Measurements from ENCODE around the gene MECR.
A peak's percentile ranks its signal among the peaks of the same experiment; 100 is the strongest.

MECR gene

GRCh38 chr1:29230553-29231378 is at the start of gene MECR:
MECR (minus strand) TSS chr1:29230934; CDS start chr1:29230906, 28 bp downstream.
- DNase-seq: peak; percentile 82 to 91

- no peak for DNase-seq
Measured at GRCh38 chr1:29279951-29280391, 49.2 kb upstream of the MECR start.

GRCh38 chr1:29279406-29279805 is 48.7 kb upstream of the MECR start:
- no peak for DNase-seq

- DNase-seq: no peak
Measured at GRCh38 chr1:29278124-29278523, 47.4 kb upstream of the MECR start.

GRCh38 chr1:29275435-29275834 is 44.7 kb upstream of the MECR start:
- no peak for DNase-seq

GRCh38 chr1:29272147-29272907 is 41.6 kb upstream of the MECR start:
- no peak for DNase-seq

- DNase-seq: no peak
Measured at GRCh38 chr1:29271724-29272123, 41.0 kb upstream of the MECR start.

- no peak for DNase-seq
Measured at GRCh38 chr1:29270929-29271521, 40.3 kb upstream of the MECR start.

- no peak for DNase-seq
Measured at GRCh38 chr1:29269382-29269781, 38.6 kb upstream of the MECR start.

- DNase-seq: no peak
Measured at GRCh38 chr1:29267321-29268070, 36.8 kb upstream of the MECR start.

- DNase-seq: no peak
Measured at GRCh38 chr1:29266912-29267311, 36.2 kb upstream of the MECR start.

- DNase-seq: no peak
Measured at GRCh38 chr1:29264773-29265389, 34.1 kb upstream of the MECR start.

- no peak for DNase-seq
Measured at GRCh38 chr1:29260531-29260930, 29.8 kb upstream of the MECR start.

- no peak for DNase-seq
Measured at GRCh38 chr1:29259802-29260441, 29.2 kb upstream of the MECR start.

- DNase-seq: no peak
Measured at GRCh38 chr1:29258976-29259801, 28.5 kb upstream of the MECR start.

- no peak for DNase-seq
Measured at GRCh38 chr1:29258189-29258975, 27.6 kb upstream of the MECR start.

GRCh38 chr1:29256979-29257804 is 26.5 kb upstream of the MECR start:
- DNase-seq: peak; percentile 49 to 87

- peak; percentile 68 to 86 for DNase-seq
Measured at GRCh38 chr1:29256394-29256793, 25.7 kb upstream of the MECR start.

GRCh38 chr1:29255134-29255666 is 24.5 kb upstream of the MECR start:
- DNase-seq: no peak
